DOHH2 (cell line): ENCODE measurements around the gene SMYD2.

Source experiments
- H3F3A ChIP-seq: fragments of 200-600 bp; sonication (generic), shearing (Covaris generic); 2 replicates; pipeline ENCODE4 v1.6.0; 2016; ENCODE audit warnings: antibody characterized with exemption, mild to moderate bottlenecking; ENCODE audit not compliant: control insufficient read depth, insufficient read depth
- H3K27ac ChIP-seq: fragments of 200-600 bp; sonication (generic); 2 replicates; pipeline ENCODE4 v1.5.1; 2014; ENCODE audit warnings: low read depth, mild to moderate bottlenecking, low read length, moderate library complexity
- H3K27me3 ChIP-seq: fragments of 200-600 bp; sonication (generic); 2 replicates; pipeline ENCODE4 v1.6.1; 2014; ENCODE audit warnings: mild to moderate bottlenecking, low read length, mixed read lengths; ENCODE audit not compliant: control insufficient read depth
- H3K36me3 ChIP-seq: fragments of 200-600 bp; sonication (generic); 2 replicates; pipeline ENCODE4 v1.6.1; 2014; ENCODE audit warnings: mild to moderate bottlenecking, low read length, moderate library complexity, mixed read lengths; ENCODE audit not compliant: control insufficient read depth
- H3K4me1 ChIP-seq: fragments of 200-600 bp; sonication (generic); 2 replicates; pipeline ENCODE4 v1.6.1; 2014; ENCODE audit warnings: mild to moderate bottlenecking, low read length, mixed read lengths; ENCODE audit not compliant: control insufficient read depth
- H3K4me2 ChIP-seq: fragments of 200-600 bp; sonication (generic); 2 replicates; pipeline ENCODE4 v1.6.0; 2014; ENCODE audit warnings: mild to moderate bottlenecking, low read length, moderate library complexity
- H3K4me3 ChIP-seq: fragments of 200-600 bp; sonication (generic); 2 replicates; pipeline ENCODE4 v1.5.1; 2014; ENCODE audit warnings: mild to moderate bottlenecking, low read length, mixed read lengths
- H3K79me2 ChIP-seq: fragments of 200-600 bp; sonication (generic); 2 replicates; pipeline ENCODE4 v1.6.1; 2014; ENCODE audit warnings: mild to moderate bottlenecking, low read length, mixed read lengths; ENCODE audit not compliant: control insufficient read depth
- H3K9me2 ChIP-seq: fragments of 200-600 bp; sonication (generic); replicated peaks from 2 replicates; pipeline ENCODE4 v1.6.1; 2014; ENCODE audit warnings: mild to moderate bottlenecking, low read length, mixed read lengths; ENCODE audit not compliant: control insufficient read depth
- H3K9me3 ChIP-seq: fragments of 200-600 bp; sonication (generic); 2 replicates; pipeline ENCODE4 v1.6.1; 2014; ENCODE audit warnings: antibody characterized with exemption, low read length, mixed read lengths; ENCODE audit not compliant: control insufficient read depth, insufficient read depth
- H4K20me1 ChIP-seq: fragments of 200-600 bp; sonication (generic); 2 replicates; pipeline ENCODE4 v1.6.0; 2014; ENCODE audit warnings: low read depth, mild to moderate bottlenecking, antibody characterized with exemption, low read length, moderate library complexity; ENCODE audit not compliant: control insufficient read depth, insufficient read depth
- CTCF ChIP-seq: fragments of 200-600 bp; sonication (generic); IDR thresholded peaks from one replicate; pipeline ENCODE4 v1.5.1; 2014; ENCODE audit warnings: antibody characterized with exemption, mild to moderate bottlenecking, low read depth, low read length; ENCODE audit not compliant: poor library complexity, severe bottlenecking
- EZH2phosphoT487 ChIP-seq: fragments of 200-600 bp; sonication (generic); IDR thresholded peaks from 2 replicates; pipeline ENCODE4 v1.6.1; 2017; ENCODE audit warnings: borderline replicate concordance, mild to moderate bottlenecking, antibody characterized with exemption, low read length, moderate library complexity, mixed read lengths

SMYD2 gene

GRCh38 chr1:214318956-214319736 is 38.2 kb downstream of the SMYD2 start:
- H3F3A ChIP-seq = no peaks in the 10 kb centered on the region

GRCh38 chr1:214319938-214320337 is 39.0 kb downstream of the SMYD2 start:
- TF ChIP-seq EZH2phosphoT487 (no peak), CTCF (no peak)
- no peaks in the 10 kb centered on the region for H3K79me2 ChIP-seq
- no peak overlapping the region for H3K4me2 ChIP-seq
- peaks cover 7% of the 10 kb centered on the region for H3K4me1 ChIP-seq
- H3K27me3 ChIP-seq = no peaks in the 10 kb centered on the region
- peaks cover 9% of the 10 kb centered on the region; the same call in 1 of the 2 replicates for H3K36me3 ChIP-seq
- H3K4me3 ChIP-seq = no peak overlapping the region
- H3F3A ChIP-seq = no peaks in the 10 kb centered on the region
- H4K20me1 ChIP-seq = no peaks in the 10 kb centered on the region
- H3K9me2 ChIP-seq = no peaks in the 10 kb centered on the region
- no peak overlapping the region for H3K27ac ChIP-seq
- no peaks in the 10 kb centered on the region for H3K9me3 ChIP-seq

More at GRCh38 chr1:214318956-214319736, 38.2 kb downstream of the SMYD2 start:
- Histone ChIP-seq H3K27me3 (no peaks in the 10 kb centered on the region), H3K4me3 (no peak overlapping the region), H3K9me3 (no peaks in the 10 kb centered on the region), H3K27ac (no peak overlapping the region), H3K79me2 (no peaks in the 10 kb centered on the region), H3K4me1 (peaks cover 7% of the 10 kb centered on the region), H3K9me2 (no peaks in the 10 kb centered on the region), H3K36me3 (peaks cover 9% of the 10 kb centered on the region; the same call in 1 of the 2 replicates), H3K4me2 (no peak overlapping the region), H4K20me1 (no peaks in the 10 kb centered on the region)
- TF ChIP-seq EZH2phosphoT487 (no peak), CTCF (no peak)

- no peaks in the 10 kb centered on the region for H3K79me2 ChIP-seq
- no peak overlapping the region for H3K4me2 ChIP-seq
- TF ChIP-seq CTCF (no peak), EZH2phosphoT487 (no peak)
- no peaks in the 10 kb centered on the region for H3F3A ChIP-seq
- no peaks in the 10 kb centered on the region for H4K20me1 ChIP-seq
- no peak overlapping the region for H3K4me3 ChIP-seq
- no peaks in the 10 kb centered on the region for H3K27me3 ChIP-seq
- H3K27ac ChIP-seq = no peak overlapping the region
- H3K9me2 ChIP-seq = no peaks in the 10 kb centered on the region
- peaks cover 9% of the 10 kb centered on the region; the same call in 1 of the 2 replicates for H3K36me3 ChIP-seq
- H3K9me3 ChIP-seq = no peaks in the 10 kb centered on the region
- H3K4me1 ChIP-seq = peaks cover 7% of the 10 kb centered on the region
These were observed 40.9 kb downstream of the SMYD2 start for GRCh38 chr1:214321705-214322453.
